HEK293T (cell line): ENCODE measurements around the gene AGK.

ENCODE experiments used
- ARNT ChIP-seq: fragments of 450-650 bp; IDR thresholded peaks from 2 replicates; pipeline ENCODE4 v1.6.1; 2017; ENCODE audit warnings: mild to moderate bottlenecking
- BHLHE40 ChIP-seq: fragments of 450-650 bp; IDR thresholded peaks from 2 replicates; pipeline ENCODE4 v1.6.1; 2016; ENCODE audit warnings: mild to moderate bottlenecking, moderate library complexity, borderline replicate concordance
- ELF4 ChIP-seq: fragments of 450-650 bp; IDR thresholded peaks from 2 replicates; pipeline ENCODE4 v1.6.1; 2017; ENCODE audit warnings: antibody characterized with exemption
- FOXK2 ChIP-seq: fragments of 450-650 bp; IDR thresholded peaks from 2 replicates; pipeline ENCODE4 v1.6.1; 2016; ENCODE audit warnings: mild to moderate bottlenecking
- HDGF ChIP-seq: fragments of 450-650 bp; IDR thresholded peaks from 2 replicates; pipeline ENCODE4 v1.6.1; 2017; ENCODE audit warnings: antibody characterized with exemption, borderline replicate concordance
- LEF1 ChIP-seq: fragments of 450-650 bp; IDR thresholded peaks from 2 replicates; pipeline ENCODE4 v1.6.1; 2017; ENCODE audit warnings: mild to moderate bottlenecking, borderline replicate concordance
- NFRKB ChIP-seq: fragments of 450-650 bp; IDR thresholded peaks from 2 replicates; pipeline ENCODE4 v1.6.1; 2016; ENCODE audit warnings: mild to moderate bottlenecking, moderate library complexity
- PKNOX1 ChIP-seq: fragments of 450-650 bp; IDR thresholded peaks from 2 replicates; pipeline ENCODE4 v1.6.1; 2016
- SP1 ChIP-seq: fragments of 450-650 bp; IDR thresholded peaks from 2 replicates; pipeline ENCODE4 v1.6.1; 2017
- SUZ12 ChIP-seq: fragments of 450-650 bp; IDR thresholded peaks from 2 replicates; pipeline ENCODE4 v1.6.1; 2016; ENCODE audit warnings: mild to moderate bottlenecking
- TARDBP ChIP-seq: fragments of 450-650 bp; IDR thresholded peaks from 2 replicates; pipeline ENCODE4 v1.6.1; 2016
- ZNF384 ChIP-seq: fragments of 450-650 bp; IDR thresholded peaks from 2 replicates; pipeline ENCODE4 v1.6.1; 2016

GRCh38 chr7:141534757-141535737, 16.2 kb upstream of the AGK start:
- TF ChIP-seq NFRKB (no peak), FOXK2 (no peak), SP1 (no peak), SUZ12 (no peak), BHLHE40 (no peak), LEF1 (no peak), ZNF384 (no peak), HDGF (no peak), PKNOX1 (no peak), TARDBP (no peak), ARNT (no peak), ELF4 (no peak)
